GM21528 (cell line): ENCODE results near the gene KCNJ4.

ENCODE experiments used
- ATAC-seq: cut with Tn5 transposase; IDR thresholded peaks from one replicate; pipeline ENCODE4 v1.9.1; 2021; ENCODE audit warnings: mild to moderate bottlenecking, moderate library complexity; ENCODE audit not compliant: unreplicated experiment, low FRiP score

The KCNJ4 gene

DNA sequence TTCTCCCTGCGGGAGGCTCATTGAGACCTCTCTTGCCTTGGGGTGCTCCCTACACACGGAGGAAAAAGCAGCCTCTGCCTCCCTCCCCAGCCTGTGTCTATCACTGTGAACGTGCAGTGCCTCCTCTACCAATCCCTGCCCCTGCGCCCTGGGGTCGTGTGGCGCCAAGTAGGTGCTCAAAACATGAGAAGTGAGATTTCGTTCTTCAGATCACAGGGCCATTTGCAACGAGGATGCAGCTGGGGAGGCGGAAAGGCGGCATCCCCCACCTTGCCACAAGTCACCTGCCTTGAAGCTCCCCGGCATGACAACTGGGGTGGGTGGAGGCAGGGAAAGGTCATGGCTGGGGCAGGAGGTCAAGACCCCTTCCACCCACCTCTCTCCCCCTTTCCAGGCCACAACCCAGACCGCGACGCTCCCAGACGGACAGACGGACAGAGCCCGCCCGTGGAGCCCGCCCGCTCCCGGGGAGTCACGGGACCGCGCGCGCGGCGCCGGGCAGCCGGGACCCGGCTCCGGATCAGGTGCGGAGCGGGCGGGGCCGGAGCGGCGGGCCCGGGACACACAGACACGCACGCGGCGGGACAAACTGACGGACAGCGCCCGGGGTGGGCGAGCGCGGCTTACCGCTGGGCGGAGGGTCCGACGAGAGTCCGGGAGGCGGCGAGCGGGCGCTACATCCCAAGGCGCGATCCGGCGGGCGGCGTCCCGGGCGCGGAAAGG lies 485 bp downstream of the KCNJ4 start:
- ATAC-seq = no peak

DNA sequence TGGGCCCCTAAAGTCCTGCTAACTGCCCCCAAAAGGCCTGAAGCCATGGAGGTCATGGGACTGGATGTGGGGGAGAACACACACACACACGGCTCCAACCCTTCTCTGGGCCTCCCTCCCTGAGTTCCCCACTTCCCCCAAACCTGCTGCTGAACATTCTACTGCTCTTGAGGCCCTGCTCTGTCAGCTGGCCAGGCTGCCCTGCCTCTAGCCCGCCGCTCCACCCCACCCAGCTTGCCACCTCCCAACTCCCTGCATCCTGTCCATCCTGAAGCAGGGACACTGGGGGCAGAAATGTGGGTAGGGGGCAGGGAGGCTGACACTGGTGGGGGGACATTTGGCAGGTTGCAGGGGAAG lies 1.0 kb downstream of the KCNJ4 start:
- no peak for ATAC-seq

DNA sequence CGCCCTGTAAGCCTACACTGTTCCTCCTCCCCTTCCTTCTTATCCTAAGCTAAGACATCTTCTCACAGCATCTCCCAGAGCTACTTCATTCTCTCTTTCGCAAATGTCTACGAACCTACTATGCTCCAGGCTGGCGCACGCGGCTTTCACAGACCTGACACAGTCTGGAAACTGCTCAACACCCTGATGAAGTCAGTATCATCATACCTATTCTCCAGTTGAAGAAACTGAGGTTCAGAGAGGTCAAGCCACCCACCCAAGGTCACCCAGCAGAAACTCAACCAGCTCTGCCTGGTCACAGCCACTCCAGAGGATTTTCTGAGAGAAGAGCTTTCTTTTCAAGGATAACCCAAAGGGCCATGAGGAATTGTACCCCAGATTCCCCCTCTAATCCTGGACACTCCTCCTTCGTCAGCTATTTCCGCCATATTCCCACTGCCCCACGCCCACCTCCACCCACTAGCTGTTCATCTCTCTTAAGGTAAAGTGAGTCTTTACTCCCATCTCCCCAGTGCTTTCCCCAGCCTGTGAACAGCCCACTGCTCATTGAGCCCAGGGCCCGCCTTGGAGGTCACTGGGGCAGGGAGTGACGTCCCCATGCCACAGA lies 1.8 kb downstream of the KCNJ4 start:
- no peak for ATAC-seq

DNA sequence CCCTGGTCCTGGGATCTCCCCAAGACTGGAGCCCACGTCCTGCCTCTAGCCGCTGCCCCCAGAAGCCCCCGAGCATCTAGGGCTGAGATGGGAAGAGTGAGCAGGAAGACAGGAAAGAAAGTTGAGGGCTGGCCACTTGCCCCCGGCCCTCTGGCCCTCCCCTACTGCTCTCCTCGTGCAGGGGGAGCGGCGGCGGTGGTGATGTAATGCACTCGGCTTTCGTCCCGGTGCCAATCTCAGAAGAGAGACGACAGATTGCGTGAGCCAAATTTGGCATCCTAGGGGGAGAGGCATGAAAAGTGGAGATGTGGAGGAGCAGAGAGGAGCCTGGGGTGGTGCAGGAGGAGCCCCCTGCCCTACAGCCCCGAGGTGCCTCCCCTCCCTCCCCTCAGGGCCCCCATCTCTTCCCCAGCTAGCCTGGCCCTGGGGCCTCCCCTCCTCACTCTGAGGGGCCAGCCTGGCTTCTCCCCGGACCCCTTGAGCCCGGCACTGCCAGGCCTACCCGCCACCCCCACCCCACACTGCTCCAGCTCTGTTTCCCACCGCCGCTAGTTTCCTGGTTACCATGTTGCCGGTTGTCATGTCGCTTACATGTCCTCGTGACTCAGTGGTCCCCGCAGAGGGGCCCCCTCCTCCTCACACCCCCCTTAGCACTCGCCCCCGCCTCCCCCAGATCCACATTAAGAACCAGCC lies 2.5 kb downstream of the KCNJ4 start:
- ATAC-seq = no peak

DNA sequence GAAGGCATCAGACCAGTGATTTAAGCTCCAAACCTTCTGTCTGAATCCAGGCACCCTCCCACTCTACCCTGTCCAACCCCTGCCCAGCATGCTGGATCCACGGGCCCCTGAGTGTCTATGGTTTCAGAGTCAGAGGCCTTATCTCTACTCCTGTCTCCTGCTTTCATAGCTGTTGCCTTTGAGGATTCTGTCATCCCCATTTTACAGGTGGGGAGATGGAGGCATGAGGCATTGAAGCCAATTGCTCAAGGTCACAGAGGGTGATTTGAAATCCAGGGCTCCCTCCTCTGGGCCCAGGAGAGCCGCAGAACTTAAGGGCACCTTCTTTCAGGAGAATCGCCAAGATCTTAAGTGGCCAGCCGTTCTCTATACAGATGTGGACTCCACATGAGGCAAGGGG lies 3.1 kb downstream of the KCNJ4 start:
- ATAC-seq = no peak

DNA sequence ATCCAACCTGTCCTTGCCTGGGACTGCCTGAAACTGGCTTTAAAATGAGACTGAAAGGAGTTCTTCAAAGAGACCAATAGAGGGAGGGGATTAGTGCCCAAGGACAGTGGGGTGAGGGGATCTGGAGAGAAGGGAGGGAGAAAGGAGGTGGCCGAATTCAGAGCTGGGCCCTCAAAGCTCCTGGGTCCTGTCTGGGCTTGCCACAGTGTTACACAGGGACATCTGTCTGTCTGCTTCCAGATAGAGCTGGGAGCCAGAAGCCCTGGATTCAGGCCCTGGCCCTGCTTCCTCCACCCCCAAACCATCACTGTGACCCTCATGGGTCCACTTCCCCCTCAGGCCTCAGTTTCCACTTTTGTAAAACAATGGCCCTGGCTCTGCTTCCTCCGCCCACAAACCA lies 3.6 kb downstream of the KCNJ4 start:
- no peak for ATAC-seq

DNA sequence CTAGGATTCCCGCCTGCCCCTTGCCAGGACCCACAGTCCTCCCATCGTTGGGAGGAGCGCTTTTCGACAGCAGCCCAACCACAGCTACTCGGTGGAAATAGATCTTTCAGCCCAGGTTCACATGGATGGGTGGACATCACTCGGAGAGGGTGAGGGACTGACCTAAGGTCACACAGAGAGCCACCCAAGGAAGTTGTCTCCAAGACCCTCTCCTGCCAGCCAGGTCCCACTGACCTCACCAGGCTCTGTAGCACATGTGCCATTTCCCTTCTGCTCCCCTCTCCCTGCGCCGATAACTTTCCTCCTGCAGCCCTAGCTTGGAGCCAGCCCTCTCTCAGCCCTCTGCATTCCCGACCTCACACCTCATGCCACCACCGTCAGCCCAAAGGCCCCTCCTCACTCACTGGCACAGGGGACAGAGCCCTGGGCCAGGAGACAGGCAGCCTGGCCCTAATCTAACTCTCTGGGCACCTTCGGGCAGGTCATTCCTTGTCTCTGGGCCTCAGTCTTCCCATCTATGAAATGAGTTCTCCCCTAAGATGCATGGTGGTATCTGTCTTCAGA lies 4.7 kb downstream of the KCNJ4 start:
- no peak for ATAC-seq

DNA sequence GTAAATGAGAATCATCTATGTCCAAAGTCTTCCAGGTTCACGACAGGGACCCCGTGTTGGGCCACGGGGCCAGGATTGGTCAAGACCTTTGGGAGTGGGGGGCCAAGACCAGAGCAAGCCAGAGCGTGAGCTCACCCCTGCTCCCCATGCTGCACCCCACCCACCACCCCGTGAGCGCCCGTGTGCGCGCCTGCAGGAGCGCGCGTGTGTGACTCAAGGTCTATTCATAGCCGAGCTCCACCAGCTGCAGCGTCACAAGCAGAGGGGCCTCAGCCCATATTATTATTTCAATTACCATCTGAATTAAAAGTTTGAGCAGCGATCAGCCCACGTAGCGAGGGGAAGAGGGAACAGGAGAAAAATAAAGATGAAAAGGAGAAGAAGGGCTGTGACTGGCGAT lies 5.2 kb downstream of the KCNJ4 start:
- no peak for ATAC-seq

DNA sequence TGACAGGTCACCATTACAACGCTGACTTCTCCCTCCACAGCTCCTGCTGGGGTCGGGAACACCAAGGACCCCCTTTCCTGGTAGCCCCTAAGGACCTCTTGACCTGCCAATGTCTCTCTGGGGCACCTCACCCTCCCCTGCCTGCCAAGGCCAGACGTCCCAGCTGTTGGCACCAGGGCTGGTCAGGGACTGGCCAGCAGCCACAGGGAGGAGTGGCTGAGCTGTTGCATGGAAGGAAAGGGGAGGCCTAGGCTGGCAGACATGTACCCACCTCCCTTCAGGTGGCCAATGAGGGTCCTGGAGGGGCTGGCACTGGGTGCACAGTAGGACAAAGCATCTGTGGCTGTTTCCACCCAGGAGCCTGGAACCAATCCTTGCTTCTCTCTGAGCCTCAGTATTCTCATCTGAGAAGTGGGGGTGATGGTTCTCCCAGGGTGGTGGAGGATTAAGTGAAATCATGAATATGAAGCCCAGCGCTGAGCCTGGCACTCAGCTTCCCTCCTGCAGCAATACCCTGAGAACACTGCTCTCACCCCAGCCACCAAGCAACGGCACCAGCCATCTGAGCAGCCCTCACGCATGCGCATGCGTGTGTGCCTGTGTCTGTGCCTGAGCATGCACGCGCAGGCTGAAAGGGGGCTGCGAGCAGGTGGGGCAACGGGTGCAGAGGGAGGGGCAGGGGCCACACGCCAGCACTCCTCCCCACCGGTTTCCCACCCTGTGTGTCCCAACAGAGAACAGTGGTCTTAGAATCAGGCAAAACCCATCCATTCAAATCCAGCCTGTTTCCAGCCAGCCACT lies 5.9 kb downstream of the KCNJ4 start:
- ATAC-seq = no peak

DNA sequence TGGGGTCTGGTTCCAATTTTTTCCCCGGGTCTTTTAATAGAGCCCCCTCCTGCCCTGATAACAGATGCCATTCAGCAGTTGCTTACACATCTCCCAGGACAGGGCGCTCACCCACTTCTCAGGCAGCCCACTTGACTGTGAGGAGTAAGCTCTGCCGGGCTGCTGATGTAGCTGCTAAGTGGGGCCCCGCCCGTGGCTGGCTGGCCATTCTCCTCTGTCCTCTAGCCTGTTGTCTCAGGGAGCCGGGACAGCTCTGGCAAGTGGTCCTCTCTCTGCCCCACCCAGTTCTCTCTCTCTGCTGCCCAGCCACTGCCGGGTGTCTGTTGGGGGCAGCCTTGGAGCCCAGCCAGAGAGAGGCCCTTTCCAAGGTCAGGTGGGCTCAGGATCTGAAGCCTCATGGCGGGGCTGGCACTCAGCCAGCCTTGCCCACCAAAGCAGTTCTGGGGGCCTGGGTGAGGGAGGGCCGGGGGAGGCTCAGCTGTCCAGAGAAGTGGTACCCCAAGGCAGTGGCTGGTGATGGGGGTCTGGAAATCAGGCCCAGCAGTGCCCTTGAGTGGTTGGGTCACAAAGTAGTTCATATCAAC lies 8.9 kb downstream of the KCNJ4 start:
- no peak for ATAC-seq

DNA sequence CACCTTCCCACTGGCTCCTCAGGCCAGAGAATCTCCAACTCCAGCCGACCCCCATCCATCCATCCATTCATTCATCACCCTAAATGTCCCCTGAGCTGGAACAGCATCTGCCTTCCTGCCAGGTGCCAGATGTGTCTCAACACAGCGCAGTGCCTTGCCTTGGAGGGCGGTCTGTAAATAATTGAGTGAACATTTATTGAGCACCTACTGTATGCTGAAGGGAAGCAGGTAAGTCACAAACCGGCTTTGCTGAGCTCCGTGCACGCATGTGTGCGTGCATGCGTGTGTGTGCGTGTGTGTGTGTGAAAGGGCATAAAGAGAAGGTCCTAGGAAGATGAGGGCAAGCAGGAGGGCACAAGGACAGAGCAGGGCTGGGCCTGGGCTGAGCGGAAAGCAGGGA lies 10.2 kb downstream of the KCNJ4 start:
- ATAC-seq = no peak

DNA sequence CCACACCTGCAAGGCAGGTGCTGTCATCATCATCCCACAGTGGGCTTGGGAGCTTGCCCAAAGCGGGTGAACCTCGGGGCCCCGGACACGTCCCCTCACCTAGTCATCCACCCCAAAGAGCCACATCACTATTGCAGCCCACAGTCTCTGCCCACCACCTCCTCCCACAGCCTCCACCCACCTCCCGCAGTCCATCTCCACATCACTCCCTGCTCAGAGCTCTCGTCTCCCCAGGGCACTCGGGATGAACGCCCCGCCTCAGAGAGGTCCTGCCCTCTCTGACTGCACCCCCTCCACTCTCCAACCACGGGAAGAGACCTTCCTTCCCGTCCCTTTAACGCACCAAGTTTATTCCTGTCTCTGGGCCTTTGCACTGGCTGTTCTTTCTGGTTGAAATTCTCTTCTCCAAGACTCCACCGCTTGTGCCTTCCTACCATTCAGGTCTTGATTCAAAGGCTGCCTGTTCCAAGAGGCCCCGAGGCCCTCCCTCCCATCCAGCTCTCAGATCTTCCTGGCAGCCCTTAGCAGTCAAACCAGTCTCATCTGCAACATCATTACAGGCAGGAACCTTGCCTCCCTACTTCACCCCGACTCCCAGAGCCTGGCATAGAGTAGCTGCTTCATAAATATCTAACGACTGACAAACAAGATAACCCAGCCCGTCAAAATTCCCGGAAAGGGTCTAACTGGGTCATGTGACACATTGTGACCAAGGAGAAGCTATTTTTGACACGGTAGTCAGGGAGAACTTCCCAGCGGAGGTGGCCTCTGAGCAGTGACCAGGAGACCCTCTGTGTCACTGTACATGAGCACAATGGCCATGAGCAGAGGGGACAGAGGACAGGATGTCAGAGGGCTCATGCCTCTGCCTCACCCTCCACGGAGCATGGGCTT lies 11.1 kb downstream of the KCNJ4 start:
- ATAC-seq = no peak

DNA sequence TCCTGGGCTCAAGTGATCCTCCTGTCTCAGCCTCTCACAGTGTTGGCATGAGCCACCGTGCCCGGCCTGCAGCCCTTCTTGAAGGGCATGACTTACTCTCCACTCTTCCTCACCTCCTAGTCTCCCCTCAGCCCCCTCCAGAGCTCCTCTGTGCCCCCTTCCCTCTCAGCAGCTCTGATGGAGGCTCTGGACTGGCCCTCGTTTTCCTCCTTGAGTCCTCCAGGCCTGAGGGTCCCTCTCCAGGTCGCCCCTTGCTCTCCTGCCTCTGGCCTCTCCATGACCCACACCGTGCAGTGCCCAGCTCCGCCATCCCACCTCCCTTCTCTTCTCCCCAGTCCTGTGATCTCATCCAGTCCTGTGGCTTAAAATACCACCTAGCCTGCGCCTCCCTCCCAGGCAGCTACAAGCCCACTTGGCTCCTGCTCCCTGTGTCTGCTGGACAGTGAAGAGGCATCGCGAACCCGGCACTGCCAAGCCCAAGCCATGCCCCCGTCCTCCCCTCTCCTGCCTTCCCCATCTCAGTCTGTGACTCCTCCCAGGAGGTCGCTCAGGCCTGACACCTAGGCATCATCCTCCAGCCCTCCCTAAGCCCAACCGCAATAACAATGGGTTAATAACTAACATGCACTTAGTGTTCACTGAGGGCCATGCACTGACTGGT lies 11.9 kb downstream of the KCNJ4 start:
- no peak for ATAC-seq

DNA sequence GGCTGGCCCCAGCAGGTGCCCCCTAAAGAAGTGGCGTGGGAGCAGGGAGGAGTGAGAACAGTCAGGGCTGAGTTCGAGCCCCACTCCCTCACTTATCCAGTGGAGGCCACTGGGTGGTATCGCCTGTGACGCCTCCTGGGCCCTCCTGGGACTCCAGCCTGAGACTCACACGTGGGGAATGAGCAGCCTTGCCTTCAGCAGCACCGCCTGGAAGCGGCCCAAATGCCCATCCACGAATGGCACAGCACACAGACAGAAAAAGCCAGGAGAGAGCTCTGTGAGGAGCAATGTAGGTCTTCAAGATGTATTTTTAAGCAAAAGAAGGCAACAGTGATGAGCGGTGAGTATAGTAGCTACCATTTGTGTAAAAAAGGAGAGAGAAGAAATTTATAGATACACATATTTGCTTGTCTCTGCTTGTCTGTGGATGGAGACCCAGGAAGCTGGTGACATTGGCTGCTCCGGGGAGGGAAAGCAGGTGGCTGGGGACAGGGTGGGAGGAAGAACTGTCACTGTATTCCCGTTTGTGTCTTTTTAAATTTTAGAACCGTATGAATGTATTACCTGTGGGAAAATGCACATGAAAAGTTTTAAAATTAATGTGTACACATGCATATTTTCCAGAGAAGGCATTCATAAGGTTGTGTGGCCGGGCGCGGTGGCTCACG lies 13.2 kb downstream of the KCNJ4 start:
- no peak for ATAC-seq

DNA sequence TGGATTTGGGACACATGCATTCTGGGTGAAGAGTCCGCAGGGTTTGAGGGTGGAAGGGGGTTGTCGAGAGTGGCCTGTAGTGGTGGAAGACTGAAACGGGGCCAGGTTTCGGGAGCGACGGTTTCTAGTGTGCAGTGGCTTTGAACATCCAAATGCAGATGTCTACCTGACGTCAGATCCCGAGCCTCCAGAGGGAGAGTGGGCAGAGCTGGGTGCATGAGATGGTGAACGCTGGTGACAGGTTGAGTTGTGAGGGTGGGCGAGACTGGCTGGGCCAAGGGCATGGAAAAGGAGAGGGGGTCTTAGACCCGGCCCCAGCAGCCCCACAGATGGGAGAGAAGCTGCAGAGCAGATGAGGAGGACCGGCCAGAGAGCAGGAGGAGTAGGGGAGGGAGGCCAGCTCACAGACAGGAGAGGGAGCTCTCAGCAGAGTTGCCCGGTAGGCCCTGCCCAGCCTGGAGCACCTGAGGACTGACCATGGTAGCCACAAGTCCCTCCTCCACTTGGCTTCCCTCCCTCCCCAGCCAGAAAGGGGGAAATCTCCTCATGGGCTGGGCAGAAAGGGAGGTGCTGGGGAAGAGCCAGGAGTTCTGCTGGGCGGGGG lies 14.2 kb downstream of the KCNJ4 start:
- ATAC-seq = no peak

DNA sequence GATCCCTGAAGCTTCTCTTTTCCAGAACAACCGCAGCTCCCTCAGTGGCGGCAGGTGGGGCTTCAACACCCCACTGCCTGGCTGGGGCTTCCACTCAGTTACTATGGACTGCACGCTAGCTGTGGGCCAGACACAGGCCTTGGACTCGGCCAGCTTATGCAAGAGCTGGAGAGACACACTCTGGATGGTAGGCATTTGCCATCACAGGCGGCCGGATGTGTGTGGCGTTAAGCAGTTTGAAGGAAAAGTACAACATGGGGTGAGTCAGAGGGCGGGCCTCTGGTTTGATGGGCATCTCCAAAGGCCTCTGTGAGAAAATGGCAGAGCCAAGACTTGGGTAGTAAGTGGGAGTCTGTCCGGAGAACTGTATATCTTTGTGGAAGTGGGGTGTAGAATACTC lies 17.6 kb downstream of the KCNJ4 start:
- no peak for ATAC-seq

DNA sequence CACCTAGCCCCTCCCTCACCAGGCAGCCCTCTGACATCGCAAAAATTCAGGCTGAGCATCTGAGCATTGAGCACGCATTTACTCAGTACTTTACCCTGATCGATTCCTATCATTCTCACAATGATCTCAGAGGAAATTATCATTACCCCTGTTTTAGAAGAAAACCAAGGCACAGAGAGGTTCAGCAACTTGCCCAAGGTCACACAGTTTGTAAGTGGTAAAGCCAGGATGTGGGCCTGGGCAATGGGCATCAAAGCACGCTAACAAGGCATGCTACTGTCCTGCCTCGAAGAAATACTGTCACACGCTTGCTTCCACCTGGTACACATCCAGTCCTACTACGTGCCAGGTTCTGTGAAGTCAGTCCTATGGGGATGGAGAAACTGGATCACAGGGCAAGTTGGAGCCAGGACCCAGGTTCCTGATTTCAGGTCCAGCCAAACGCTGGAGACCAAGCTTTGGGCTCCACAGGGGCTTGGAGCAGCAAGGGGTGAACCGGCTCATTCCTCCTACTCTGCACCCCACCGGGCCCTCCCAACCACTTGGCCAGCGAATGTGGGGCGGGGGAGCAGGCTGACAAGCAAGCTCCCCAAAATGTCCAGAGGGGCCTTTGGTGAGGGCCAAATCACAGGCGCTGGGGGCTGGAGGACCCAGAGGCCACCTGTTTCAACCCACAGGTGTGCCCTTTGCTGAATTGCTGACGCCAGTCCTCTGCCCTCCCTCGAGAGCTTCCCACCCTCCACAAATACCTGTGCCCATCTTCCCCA lies 18.2 kb downstream of the KCNJ4 start:
- no peak for ATAC-seq
